Head of caudate nucleus (tissue), 42 donors: ENCODE data around the gene CD47.
A peak's percentile ranks its signal among the peaks of the same experiment; 100 is the strongest.

Experiments
- DNase-seq, 42 donors: peaks; one replicate each; pipeline versions ENCODE4 v3.0.0 to v3.0.0-alpha.2; 2020 to 2021; ENCODE audit warnings: mixed read lengths in 7 of 42
- intact Hi-C: fragments of 100-400 bp; cut with DNase I; formaldehyde crosslinking; loops from one replicate; pipeline ENCODE4 v1.15.0; 2022

CD47 gene

DNA sequence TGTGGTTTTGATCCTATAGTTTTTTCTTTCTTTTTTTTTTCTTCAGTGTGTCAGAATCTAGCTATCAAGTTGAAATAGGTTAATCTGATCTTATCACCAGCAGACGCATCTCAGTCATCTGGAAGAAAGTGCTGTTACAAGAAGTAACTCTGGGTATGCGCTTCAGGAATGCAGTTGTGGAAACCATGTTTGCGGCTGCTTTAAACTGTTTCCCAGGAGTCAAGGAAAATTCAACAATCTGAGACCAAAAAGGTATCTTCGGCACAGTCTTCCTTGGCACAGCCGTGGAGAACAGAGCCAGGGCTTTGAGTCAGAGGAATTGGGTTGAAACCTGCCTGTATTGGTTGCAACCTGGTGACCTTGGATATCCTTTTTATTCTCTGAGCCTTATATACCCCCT, 59.9 kb downstream of the CD47 start:
- no peak for DNase-seq
- intact Hi-C loops = no loop called here

DNA sequence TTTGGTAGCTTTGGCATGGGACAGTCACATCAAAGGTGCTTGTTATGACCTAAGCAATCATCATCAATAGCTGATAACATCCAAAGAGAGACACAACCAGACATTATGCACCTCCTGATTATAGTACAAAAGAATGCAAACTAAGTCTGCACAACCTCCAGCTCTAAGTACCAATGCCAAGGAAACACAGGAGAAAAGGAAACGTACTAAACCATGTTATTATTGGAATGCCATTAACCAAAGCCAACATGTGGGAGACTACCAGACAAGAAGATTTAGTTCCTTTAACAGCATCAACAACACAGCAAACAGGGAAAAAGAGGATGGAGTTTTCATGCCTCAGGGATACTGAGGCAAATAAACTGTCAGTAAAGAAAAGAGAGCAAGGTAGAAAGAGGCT, 61.4 kb downstream of the CD47 start:
- intact Hi-C loops = no loop called here
- no peak for DNase-seq

DNA sequence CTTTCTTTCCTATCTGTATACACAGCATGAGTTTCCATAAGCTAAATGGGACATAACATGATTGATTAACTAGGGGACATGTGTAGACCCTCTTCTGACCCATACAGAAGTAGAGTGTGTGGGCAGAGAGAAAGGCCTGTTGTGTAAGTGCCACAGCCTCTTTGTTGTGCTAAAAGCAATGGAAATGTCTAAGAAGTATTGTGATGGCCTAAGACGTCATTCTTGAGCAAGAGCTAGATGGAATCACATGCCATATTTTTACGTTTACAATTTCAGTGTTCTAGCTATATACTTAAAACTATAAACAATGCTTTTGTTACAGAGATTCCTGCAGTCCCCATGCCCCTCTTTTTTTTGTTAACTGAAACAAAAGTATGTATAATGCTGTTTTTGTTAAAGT, 61.9 kb downstream of the CD47 start:
- no peak for DNase-seq
- intact Hi-C loops = no loop called here

DNA sequence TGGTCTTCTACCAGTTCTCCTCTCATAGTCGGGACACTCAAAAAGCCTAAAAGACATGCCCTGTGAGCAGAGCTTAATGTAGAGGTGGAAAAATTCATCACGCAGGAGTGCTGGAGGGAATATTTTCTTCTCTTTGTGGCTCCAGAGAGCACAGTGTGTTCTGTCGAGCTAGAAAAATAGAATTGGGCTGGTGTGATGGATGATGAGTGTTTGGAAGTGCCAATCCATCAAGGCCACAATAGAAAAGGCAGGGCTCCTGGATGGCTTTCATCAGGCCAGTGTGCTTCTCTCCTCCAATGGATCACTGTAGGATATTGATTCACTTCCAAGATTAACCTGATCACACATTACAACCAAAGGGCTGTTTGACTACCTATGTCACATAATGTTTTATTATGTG, 65.7 kb downstream of the CD47 start:
- intact Hi-C loops = no loop called here
- DNase-seq = no peak

DNA sequence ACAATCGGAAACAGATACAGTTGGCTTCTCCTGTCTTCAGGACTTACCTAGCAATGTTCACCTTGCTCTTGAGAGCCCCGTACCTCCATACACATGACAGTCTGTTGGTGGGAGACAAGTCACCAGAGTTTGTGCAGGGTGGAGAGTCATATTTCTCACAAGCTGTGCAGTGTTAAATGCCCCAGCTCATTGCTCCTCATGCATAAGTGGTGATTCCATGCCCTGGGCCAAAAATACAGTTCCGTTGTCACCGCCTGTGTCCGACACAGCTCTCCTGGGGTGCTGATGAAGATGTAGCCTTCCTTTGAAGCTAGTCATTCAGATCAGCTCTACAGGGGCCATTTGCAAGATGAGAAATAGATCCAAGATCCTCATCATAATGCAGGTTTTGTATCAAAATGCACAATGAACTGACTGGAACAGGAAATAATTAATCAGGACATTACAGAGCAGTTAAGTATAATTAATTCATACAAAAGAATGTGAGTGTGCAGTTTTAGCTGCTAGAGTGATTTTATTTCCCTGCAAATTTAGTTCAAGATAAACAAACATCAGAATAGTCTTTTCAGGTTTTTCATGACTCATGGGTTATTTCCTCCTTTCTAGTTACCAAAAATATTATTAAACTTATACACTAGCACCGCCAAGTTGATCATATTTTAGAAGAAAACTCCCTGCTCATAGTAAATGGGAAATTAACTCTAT, 66.5 kb downstream of the CD47 start:
- DNase-seq = no peak
- intact Hi-C loops = no loop called here

DNA sequence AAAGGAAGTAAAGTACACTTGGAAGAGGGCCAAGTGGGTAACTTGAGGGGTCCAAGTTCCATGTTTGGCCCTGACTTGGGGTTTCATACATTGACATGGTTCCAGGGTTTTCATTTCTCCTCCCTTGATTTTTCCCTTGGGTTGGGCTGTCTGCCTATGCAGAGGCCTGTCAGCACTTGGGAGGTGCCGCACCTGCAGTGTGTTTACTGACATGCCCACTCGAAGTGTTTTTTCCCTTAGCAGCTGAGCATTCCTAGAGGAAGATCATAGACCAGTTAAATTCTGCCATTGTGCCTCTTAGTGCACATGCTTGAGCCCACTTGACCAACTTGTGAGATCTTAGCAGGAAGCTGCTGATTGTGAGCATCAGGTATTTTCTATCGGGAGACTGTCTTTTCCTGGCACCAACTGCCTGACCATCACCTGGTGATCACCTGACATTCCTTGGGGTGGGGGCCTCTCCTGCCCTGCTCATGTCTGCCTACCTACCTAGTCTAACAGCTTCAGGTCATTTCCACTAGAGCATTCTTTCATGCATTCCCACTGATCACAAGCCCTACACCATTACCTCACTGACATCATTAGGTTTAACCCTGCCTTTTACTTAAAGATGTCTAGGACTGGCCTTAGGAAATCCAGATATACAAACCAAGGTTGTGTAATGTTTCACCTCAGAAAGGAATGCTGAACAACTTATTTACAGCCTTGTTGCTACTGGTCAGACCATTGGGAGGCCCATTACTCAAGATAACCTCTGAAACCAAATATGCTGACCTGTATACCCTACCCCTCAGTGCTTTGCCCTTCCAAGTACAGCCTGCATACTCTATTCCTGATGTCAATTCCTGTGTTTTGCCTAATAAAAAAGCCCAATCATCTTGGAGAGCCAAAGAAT, 68.3 kb downstream of the CD47 start:
- no peak for DNase-seq
- intact Hi-C loops = no loop called here

DNA sequence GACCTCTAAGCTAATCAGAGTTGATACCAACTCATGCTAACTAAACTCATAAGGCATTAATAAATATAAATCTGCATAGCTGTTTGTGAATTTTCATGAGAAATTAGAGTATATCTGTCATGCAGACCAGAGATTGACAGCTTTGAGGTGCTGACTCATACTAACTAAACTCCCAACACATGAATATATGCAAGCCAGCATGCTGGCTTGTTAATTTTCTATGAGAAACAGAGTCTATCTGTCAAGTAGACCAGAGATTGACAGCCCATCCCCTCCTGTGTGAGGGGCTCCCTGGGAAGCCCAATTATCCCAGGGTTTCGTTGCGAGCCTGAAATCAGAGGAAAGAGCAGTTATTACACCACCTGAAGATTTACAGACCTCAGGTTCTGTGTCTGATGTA, 69.3 kb downstream of the CD47 start:
- intact Hi-C loops = no loop called here

DNA sequence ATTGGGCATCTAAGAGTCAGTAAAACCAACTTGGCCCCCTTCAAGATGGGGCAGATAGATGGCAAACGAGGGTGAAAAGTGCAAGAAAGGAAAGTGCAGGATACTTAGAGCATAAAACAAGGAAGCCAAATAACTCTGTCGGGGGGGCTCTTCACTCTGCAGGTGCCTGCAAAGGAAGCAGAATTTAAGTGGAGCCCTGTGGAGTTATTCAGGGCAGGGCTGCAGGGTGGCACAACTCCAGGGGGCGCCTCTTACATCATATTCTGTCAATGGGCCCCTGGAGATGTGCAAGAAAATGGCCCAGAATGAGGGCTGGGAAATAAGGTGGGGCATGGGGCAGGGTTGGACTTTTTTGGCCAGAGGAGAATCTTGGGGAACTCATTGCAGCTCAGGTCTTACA, 69.7 kb downstream of the CD47 start:
- intact Hi-C loops = no loop called here
- no peak for DNase-seq

More for the DNA sequence above, 69.3 kb downstream of the CD47 start:
- DNase-seq = no peak

DNA sequence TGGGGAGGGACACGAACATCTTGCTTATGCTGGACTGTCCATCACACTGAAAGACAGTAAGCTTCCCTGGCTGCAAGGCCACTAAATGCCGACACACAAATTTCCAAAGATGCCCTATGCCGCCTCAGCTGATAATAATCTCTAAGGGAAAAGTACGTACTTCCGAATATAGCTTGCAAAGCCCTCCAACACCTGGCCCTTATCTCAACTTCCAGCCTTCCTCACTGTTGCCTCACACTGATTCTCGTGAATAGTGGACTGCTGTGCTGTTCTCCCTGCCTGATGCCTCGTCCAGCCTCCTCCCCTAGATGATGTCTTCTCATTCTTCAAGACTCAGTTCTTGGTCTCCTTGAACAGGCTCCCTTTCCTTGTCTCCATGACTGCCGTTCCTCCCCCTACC, 72.3 kb downstream of the CD47 start:
- no peak for DNase-seq

DNA sequence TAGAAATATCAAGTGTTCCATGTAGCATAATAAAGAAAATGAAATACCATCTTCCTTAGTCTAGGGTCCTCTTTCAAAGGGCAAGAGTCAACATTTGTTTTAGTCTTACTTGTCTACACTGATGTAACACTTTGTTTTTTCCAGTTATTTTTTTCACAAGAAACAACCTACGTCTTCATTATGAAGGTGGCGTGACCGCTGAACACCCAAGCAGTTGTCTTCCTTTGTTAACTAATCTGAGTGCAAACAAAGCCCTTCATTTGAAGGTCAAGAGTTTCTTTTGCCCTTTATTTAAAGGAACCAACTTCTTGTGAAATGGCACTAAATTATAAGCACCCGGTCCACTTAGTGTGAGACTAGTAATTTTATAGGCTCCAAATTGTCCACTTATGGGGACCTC, 73.2 kb downstream of the CD47 start:
- no peak for DNase-seq
- intact Hi-C loops = no loop called here

More for the DNA sequence above, 72.3 kb downstream of the CD47 start:
- intact Hi-C loops = no loop called here

DNA sequence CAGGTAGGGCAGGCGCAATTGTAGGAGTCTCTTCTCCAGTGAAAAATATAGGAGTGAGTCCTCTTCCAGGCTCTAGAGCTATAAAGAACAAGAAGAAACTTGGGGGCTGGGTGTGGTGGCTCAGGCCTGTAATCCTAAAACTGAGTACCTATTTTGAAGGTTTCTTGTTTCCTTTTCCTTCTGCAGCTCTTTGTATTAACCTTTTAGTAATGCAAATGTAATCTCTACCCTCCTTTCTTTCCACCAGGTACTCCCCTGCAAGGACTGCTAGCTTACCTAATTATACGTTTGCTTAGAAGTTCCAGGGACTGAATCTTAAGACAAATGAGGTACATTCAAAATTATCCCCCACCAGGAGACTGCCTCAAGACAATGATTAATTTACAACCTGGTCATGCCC, 75.9 kb downstream of the CD47 start:
- DNase-seq = no peak
- intact Hi-C loops = no loop called here

DNA sequence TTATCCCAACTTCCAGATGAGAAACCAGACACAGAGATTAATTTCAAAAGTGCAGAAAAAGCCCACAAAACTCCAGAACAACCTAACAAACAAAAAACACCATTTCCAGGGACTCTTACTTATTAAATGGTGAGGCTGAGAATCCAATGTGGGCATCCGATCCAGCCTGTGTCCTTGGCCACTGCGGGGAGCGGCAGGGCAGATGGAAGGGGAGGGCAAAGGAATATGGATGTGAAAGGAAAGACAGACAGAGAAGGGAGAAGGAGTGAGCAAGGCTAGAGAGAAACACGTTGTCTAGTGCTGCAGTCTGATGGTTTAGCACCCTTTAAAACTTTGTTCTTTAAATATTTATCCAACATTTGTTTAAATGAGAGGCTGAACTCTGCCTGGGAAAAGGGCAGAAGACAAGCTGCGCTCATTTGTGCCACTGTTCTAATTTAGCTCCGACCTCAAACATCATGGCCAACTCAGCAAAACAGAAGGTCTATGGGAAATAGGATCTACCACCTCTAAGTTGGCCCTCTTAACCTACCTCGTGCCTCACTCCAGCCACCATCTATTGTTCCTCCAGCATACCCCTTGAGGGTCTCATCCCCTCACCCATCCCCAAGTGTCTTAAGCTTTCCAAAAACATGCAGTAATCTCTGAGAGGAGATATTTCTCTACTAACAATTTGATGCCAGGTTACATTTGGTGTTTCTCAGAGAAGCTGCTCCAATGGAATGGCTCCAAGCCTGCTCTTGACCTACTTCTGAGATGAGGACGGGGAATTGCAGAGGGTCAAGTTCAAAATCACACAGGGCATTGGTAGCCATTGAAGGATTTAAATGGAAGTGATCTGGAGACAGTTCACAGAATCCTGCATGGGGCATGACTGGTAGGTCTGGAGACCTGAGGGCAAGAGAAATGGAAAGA, 77.4 kb downstream of the CD47 start:
- no peak for DNase-seq
- intact Hi-C loops = no loop called here

DNA sequence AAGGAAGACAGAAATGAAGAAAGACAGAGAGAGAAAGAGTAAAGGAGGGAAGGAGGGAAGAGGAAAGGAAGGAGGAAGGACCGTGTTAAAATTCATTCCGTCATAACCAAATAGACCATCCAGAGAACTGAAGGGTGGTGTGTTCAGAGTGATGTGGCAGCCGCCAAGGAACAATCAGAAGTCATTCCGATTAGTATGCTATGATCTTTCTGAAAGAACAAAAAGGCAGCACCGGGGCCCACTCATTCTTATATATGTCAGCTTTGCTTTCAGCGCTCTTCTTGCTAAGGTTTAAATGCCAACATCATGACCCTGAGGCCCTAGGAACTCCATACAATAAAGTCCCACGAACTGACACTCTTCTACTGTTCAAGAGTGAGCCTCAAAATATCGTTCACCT, 78.5 kb downstream of the CD47 start:
- DNase-seq = peak in 29 of 42 donors; percentile 4 to 76 (median 38)
- intact Hi-C loops = no loop called here

DNA sequence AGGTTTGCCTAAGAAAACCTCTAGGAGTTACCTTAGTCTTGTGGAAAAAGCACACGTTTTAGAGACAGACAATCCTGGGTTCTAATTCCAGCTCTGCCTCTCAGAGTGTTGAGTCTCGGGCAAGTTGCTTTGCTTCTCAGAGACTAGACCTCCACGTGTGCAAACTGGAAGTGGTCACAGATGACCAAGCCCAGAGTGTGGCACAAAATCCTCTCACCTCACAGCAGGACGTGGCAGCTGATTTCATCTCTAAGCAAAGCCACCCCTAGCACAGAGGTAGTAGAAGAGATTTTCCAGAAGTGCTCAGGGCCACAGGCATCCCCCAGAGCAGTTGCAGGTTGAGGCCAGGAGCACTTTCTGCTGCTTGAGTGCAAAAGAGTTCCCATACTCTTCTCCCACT, 79.2 kb downstream of the CD47 start:
- intact Hi-C loops = no loop called here
- DNase-seq = no peak

DNA sequence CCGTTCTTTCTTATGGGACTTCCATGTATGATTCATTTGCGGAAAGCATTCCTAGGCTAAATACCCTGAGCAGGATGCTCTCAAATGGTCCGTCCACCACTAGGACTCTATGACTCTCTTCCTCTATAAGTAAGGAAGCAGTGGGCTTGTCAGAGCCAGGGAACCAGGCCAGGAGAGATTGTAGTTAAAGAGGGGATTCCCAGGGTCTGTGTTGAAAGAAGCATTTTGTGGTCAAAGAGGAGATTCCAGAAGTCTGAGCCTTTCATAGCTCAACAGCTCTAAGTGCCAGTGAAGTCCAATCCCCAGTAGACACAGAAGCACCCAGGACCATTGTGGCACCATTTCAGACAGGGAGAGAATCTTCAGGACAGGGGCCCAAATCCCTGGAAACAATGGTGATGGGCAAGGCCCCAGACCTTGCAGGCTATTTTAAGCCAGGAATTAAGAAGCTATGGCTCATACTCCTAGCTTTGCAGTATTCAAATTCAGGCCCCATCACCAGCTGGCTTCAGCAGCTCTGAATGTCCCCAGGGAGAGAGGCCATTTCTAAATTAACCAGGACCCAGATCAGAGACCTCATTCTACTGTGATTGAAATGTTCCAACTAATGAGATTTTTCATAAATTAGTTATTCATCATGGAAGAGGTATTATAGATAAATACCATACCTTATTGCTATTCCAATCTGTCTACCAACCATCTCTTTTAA, 81.7 kb downstream of the CD47 start:
- intact Hi-C loops = no loop called here

DNA sequence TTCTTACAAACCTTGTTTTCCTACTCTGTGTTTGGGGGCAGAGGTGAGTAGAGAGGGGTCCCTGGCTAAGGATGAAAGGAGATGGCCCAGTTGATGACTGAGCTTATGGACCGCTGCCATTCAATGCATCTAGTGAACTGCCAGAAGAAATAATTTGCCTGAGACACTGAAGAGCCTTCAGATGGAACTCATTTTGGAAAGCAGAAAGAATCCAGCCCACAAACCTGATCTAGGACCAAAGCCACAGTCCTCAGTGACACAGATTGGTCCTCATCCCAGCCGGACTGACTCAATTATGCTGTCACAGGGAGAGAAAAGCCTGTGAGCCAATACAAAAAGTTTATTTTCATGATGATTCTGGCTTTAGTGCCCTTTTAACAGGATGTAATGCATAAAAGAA, 82.7 kb downstream of the CD47 start:
- intact Hi-C loops = no loop called here

More for the DNA sequence above, 81.7 kb downstream of the CD47 start:
- DNase-seq = no peak

DNA sequence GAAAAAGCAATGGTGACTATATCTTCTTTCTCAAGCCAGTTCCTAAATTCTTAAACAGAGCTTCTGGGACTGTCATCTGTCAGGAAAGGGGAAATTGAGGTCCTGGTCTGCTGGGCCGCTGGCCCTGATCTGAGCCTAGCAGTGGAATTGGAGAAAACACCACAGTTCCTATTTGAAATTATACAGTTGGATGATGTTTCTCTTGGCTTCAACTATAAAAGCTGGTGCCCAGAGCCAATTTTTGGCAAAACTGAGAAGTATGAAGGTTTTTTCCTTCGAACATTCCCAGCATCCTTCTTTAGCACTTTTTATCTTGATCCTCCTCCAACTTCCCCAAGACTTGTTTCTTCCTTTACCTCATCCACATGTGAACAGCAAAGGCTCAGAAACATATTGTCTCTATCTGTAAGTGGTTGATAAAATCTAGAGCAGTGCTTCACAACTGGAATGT, 83.9 kb downstream of the CD47 start:
- DNase-seq = no peak
- intact Hi-C loops = no loop called here

More for the DNA sequence above, 82.7 kb downstream of the CD47 start:
- DNase-seq = no peak

DNA sequence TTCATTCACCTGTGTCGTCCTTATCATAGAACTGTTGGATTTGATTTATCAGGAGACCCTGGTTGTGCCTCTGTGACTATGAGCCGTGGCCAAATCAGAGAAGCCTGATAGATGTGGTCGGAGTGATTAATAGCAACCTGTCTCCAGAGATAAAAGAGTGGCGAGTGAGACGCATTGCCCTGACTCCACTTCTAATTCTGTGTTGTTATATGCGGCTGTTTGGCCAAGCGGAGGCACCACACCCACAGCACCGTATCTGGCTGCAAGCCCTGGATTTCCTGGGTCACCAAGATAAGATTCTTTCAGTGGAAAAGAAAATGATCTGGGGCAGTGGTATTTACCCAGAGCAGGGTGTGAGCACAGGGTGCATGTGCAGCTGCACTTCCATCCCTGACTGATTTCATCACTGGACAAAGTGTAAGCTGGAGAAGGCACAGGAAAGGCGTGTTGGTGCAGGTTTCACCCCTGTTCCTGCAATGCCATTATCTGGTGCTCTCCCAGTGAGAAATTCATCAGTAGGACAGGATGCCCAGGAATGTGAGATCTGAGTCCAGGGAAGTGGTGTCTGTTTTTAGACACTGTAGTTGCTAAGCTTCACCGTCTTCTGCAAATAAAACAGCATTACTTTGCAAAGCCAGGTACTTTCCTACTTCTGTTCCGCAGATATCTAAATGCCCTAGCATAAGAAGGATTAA, 84.6 kb downstream of the CD47 start:
- intact Hi-C loops = no loop called here
- DNase-seq = no peak
